Endothelial cell of umbilical vein (primary cell): ENCODE results near the gene ARID2. TPM values are rescaled to one million over a fixed set of nuclear protein-coding genes. Genes with fewer than 3 reads are reported as not detected.

Experiments
- BruUV-seq: library from RNA; stranded (reverse); fragments of 400-500 nt; replicated peaks from 2 replicates; lab custom pipeline; 2021; lab: Mats Ljungman, UMichigan
- CTCF ChIA-PET: fragments of 300-600, 350-600 bp; sonication (Branson Sonifier 250); formaldehyde crosslinking; loops from one replicate; lab custom pipeline; 2021; ENCODE audit warnings: antibody characterized with exemption, inconsistent platforms; lab: Charles Lee
- POLR2A ChIA-PET: fragments of 300-600, 350-600 bp; sonication (Branson Sonifier 250); formaldehyde crosslinking; loops from one replicate; lab custom pipeline; 2021; ENCODE audit warnings: antibody characterized with exemption, inconsistent platforms; lab: Charles Lee
- DNase-seq: peaks from one replicate; pipeline ENCODE4 v3.0.0-alpha.2; 2011; ENCODE audit warnings: low read depth, low spot score
- FAIRE-seq: peaks from 2 replicates; lab custom pipeline; 2011; peaks lifted over from hg19 to GRCh38; lab: Jason Lieb, UNC
- H2AFZ ChIP-seq: 2 replicates; pipeline ENCODE4 v1.6.0; 2012; ENCODE audit warnings: low read depth, low read length, control low read depth, inconsistent platforms
- H3K27ac ChIP-seq: 2 replicates; pipeline ENCODE4 v1.5.1; 2011; ENCODE audit warnings: low read depth, mild to moderate bottlenecking, control low read depth, low read length, moderate library complexity; ENCODE audit not compliant: insufficient read depth
- H3K27me3 ChIP-seq, 2 experiments: 2 replicates each; pipeline versions ENCODE4 v1.6.0 to v1.6.1; 2011; ENCODE audit warnings: low read length in 2 of 2, mixed read lengths in 1 of 2; ENCODE audit not compliant: control insufficient read depth in 2 of 2, insufficient read depth in 2 of 2
- H3K36me3 ChIP-seq, 2 experiments: 2 replicates in 1 of 2; 3 replicates in 1 of 2; pipeline ENCODE4 v1.5.1; 2011; ENCODE audit warnings: low read length in 2 of 2, mild to moderate bottlenecking in 1 of 2, moderate library complexity in 1 of 2; ENCODE audit not compliant: control insufficient read depth in 2 of 2, insufficient read depth in 2 of 2; ENCODE audit errors: extremely low read depth in 1 of 2
- H3K4me1 ChIP-seq: 3 replicates; pipeline ENCODE4 v1.5.1; 2011; ENCODE audit warnings: mild to moderate bottlenecking, low read length; ENCODE audit not compliant: control insufficient read depth, insufficient read depth; ENCODE audit errors: extremely low read depth
- H3K4me2 ChIP-seq: 2 replicates; pipeline ENCODE4 v1.6.1; 2011; ENCODE audit warnings: low read length, control low read depth, mixed read lengths; ENCODE audit not compliant: insufficient read depth
- H3K4me3 ChIP-seq, 3 experiments: fragments of 200-600 bp in 1 of 3; sonication (generic), shearing (Covaris generic) in 1 of 3; replicated peaks in 1 of 3; 2 replicates each; pipeline ENCODE4 v1.5.1; 2011 to 2016; ENCODE audit warnings: control low read depth in 3 of 3, low read length in 3 of 3, mild to moderate bottlenecking in 2 of 3, inconsistent platforms in 1 of 3, low read depth in 1 of 3, moderate library complexity in 1 of 3; ENCODE audit not compliant: insufficient read depth in 1 of 3
- H3K79me2 ChIP-seq: 2 replicates; pipeline ENCODE4 v1.6.0; 2012; ENCODE audit warnings: low read length, inconsistent platforms; ENCODE audit not compliant: control insufficient read depth, insufficient read depth
- H3K9ac ChIP-seq: replicated peaks from 2 replicates; pipeline ENCODE3; 2011; ENCODE audit warnings: low read length, control low read depth; ENCODE audit not compliant: insufficient read depth; ENCODE audit errors: extremely low read depth
- H3K9me1 ChIP-seq: replicated peaks from 3 replicates; pipeline ENCODE4 v1.6.0; 2011; ENCODE audit warnings: mild to moderate bottlenecking, low read length; ENCODE audit not compliant: control insufficient read depth, insufficient read depth; ENCODE audit errors: extremely low read depth
- H3K9me3 ChIP-seq: replicated peaks from 2 replicates; pipeline ENCODE4 v1.5.1; 2012; ENCODE audit warnings: low read length, inconsistent platforms; ENCODE audit not compliant: control insufficient read depth, insufficient read depth
- H4K20me1 ChIP-seq: replicated peaks from 2 replicates; pipeline ENCODE3; 2011; ENCODE audit warnings: mild to moderate bottlenecking, low read length; ENCODE audit not compliant: control insufficient read depth, insufficient read depth; ENCODE audit errors: extremely low read depth
- EZH2 ChIP-seq: IDR thresholded peaks from 2 replicates; pipeline ENCODE4 v1.6.1; 2012; ENCODE audit warnings: borderline replicate concordance, low read depth, mild to moderate bottlenecking, moderate library complexity, low read length, inconsistent platforms; ENCODE audit not compliant: severe bottlenecking
- FOS ChIP-seq: IDR thresholded peaks from 2 replicates; pipeline ENCODE4 v1.6.1; 2011; ENCODE audit warnings: mild to moderate bottlenecking, low read length, moderate library complexity, borderline replicate concordance; ENCODE audit not compliant: insufficient read depth
- GATA2 ChIP-seq: IDR thresholded peaks from 2 replicates; pipeline ENCODE4 v1.7.0; 2011; ENCODE audit warnings: low read depth, mild to moderate bottlenecking, moderate library complexity, mixed read lengths, low read length; ENCODE audit not compliant: insufficient read length, insufficient read depth
- JUN ChIP-seq: IDR thresholded peaks from 2 replicates; pipeline ENCODE4 v1.6.1; 2011; ENCODE audit warnings: borderline replicate concordance, low read depth; ENCODE audit not compliant: insufficient read length, insufficient read depth
- MYC ChIP-seq: IDR thresholded peaks from one replicate; pipeline ENCODE4 v1.6.1; 2011; ENCODE audit warnings: mild to moderate bottlenecking, low read depth, low read length
- POLR2A ChIP-seq: IDR thresholded peaks from 2 replicates; pipeline ENCODE4 v1.6.1; 2012; ENCODE audit warnings: low read depth, mild to moderate bottlenecking, control low read depth, low read length
- POLR2AphosphoS5 ChIP-seq: IDR thresholded peaks from 2 replicates; pipeline ENCODE4 v1.6.1; 2012; ENCODE audit warnings: low read depth, mild to moderate bottlenecking, control low read depth, low read length, moderate library complexity; ENCODE audit not compliant: insufficient read depth
- dilution Hi-C: fragments of 300-500 bp; cut with MboI; formaldehyde crosslinking; loops from one replicate; pipeline ENCODE4 v1.15.0; 2019; ENCODE audit warnings: low sequenced_read_pairs; ENCODE audit not compliant: extremely low pct_ligation_motif_present
- intact Hi-C: fragments of 100-400 bp; cut with micrococcal nuclease; formaldehyde crosslinking; loops from one replicate; pipeline ENCODE4 v1.10.0; 2022
- polyA plus RNA-seq, 4 experiments: library from polyadenylated mRNA; depleted of rRNA in 3 of 4; stranded (reverse) in 3 of 4; unstranded in 1 of 4; fragments of >200 nt; gene quantifications; 2 replicates each; pipeline versions ENCODE4 v1.2.1 to v1.2.3, GENCODE V29; 2011 to 2012; ENCODE audit warnings: missing spikeins in 1 of 4
- total RNA-seq: library from RNA; stranded (reverse); gene quantifications from 2 replicates; pipeline ENCODE4 v1.2.3, GENCODE V29; 2021
- TF ChIP-seq, protein P1 (sequence below), 2 donors: IDR thresholded peaks; 1 replicate in 1 of 2; 2 replicates in 1 of 2; pipeline ENCODE4 v1.5.1; 2011; ENCODE audit warnings: low read length in 2 of 2, mild to moderate bottlenecking in 2 of 2, moderate library complexity in 2 of 2, control low read depth in 1 of 2, inconsistent platforms in 1 of 2, low read depth in 1 of 2; ENCODE audit not compliant: insufficient read depth in 1 of 2; ENCODE audit errors: extremely low read depth in 1 of 2
- TF ChIP-seq, protein P2 (sequence below): IDR thresholded peaks from 2 replicates; pipeline ENCODE4 v1.6.1; 2011; ENCODE audit not compliant: insufficient read depth, insufficient read length

ARID2 gene
- total and polyA plus RNA-seq, 2 donors (not counting 3 experiments of a cell fraction or from before 2014, with no cell fraction given): 10.8 to 26.7 TPM

DNA sequence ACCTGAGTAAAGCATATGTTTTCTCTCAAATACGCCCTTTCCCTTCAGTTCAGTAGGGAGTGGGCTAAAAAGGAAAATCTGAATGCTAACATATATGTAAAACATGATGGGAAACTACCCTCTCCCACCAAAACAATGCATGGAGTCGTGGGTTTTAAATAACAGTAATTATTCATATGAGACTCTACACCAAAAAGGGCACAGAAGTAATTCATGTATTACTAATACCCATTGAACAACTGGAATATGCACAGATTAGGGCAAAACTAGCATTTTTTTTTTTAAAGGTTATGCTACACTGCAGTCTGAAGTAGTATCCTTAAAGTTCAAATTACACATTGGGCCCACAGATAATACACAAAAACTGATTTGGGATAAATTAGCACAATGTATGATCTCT is 8.1 kb upstream of the ARID2 start:
- no peak overlapping the region for H3K9ac ChIP-seq
- H3K4me3 ChIP-seq: no peak overlapping the region
- TF ChIP-seq MYC: no peak
- TF ChIP-seq GATA2: no peak
- no peak for TF ChIP-seq EZH2
- no peak for TF ChIP-seq JUN
- TF ChIP-seq, protein P1, sequence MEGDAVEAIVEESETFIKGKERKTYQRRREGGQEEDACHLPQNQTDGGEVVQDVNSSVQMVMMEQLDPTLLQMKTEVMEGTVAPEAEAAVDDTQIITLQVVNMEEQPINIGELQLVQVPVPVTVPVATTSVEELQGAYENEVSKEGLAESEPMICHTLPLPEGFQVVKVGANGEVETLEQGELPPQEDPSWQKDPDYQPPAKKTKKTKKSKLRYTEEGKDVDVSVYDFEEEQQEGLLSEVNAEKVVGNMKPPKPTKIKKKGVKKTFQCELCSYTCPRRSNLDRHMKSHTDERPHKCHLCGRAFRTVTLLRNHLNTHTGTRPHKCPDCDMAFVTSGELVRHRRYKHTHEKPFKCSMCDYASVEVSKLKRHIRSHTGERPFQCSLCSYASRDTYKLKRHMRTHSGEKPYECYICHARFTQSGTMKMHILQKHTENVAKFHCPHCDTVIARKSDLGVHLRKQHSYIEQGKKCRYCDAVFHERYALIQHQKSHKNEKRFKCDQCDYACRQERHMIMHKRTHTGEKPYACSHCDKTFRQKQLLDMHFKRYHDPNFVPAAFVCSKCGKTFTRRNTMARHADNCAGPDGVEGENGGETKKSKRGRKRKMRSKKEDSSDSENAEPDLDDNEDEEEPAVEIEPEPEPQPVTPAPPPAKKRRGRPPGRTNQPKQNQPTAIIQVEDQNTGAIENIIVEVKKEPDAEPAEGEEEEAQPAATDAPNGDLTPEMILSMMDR (IDR thresholded peaks at IDR 0.05; ENCODE audit: extremely low read depth in 1 of 2, insufficient read depth in 1 of 2, low read depth in 1 of 2, low read length in 2 of 2): no peak
- no peak for TF ChIP-seq POLR2AphosphoS5
- TF ChIP-seq FOS: no peak
- TF ChIP-seq, protein P2, sequence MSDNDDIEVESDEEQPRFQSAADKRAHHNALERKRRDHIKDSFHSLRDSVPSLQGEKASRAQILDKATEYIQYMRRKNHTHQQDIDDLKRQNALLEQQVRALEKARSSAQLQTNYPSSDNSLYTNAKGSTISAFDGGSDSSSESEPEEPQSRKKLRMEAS: no peak
- no peak for TF ChIP-seq POLR2A
- H3K36me3 ChIP-seq: no peaks in the 10 kb centered on the region
- H3K4me2 ChIP-seq: no peak overlapping the region
- POLR2A ChIA-PET: no interaction called here
- peaks cover 6% of the 10 kb centered on the region for H3K4me1 ChIP-seq
- dilution Hi-C loops: no loop called here
- H2AFZ ChIP-seq: no peak overlapping the region
- H3K27me3 ChIP-seq: no peaks in the 10 kb centered on the region
- intact Hi-C loops: no loop called here
- no peaks in the 10 kb centered on the region for H3K9me1 ChIP-seq
- H3K9me3 ChIP-seq: no peaks in the 10 kb centered on the region
- no peak for DNase-seq
- peaks cover 37% of the 10 kb centered on the region for H3K79me2 ChIP-seq
- no TSS peak for BruUV-seq
- FAIRE-seq: no peak
- no peaks in the 10 kb centered on the region for H4K20me1 ChIP-seq
- H3K27ac ChIP-seq: no peak overlapping the region
- CTCF ChIA-PET: interaction anchor here (11.2 kb wide), 1 partner anchor 173 kb away, joined by 337 read pairs; no protein-coding TSS in a partner anchor
